ENCODE data around the gene FAF2.

- TF ChIP-seq CTCF (IDR thresholded peaks at IDR 0.05; ENCODE audit: low read depth, low read length) (no peak), POLR2A (IDR thresholded peaks at IDR 0.05; ENCODE audit: extremely low read depth, insufficient read length) (peak; percentile 59)
- TF ChIP-seq, protein P1, sequence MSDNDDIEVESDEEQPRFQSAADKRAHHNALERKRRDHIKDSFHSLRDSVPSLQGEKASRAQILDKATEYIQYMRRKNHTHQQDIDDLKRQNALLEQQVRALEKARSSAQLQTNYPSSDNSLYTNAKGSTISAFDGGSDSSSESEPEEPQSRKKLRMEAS (IDR thresholded peaks at IDR 0.05; ENCODE audit: low read depth, low read length), result peak; percentile 96
These were observed 88.8 kb downstream of the FAF2 start, which contains the start of gene RNF44 for GRCh38 chr5:176536902-176537553.
